Spleen (tissue), 11 donors: ENCODE data around the gene RPGRIP1L. TPM values are rescaled to one million over a fixed set of nuclear protein-coding genes. Genes with fewer than 3 reads are reported as not detected.

Source experiments
- DNase-seq: peaks from one replicate; pipeline ENCODE4 v3.0.0-alpha.2; 2020
- H3K27ac ChIP-seq, 8 donors: fragments of 200-600 bp; sonication (generic) in 7 of 8; 1 replicate in 4 of 8; 2 replicates in 4 of 8; pipeline versions ENCODE4 v1.5.0 to v1.8.0; 2016 to 2021; ENCODE audit warnings: inconsistent platforms in 4 of 8, mild to moderate bottlenecking in 4 of 8, moderate library complexity in 1 of 8
- H3K27me3 ChIP-seq, 7 donors: fragments of 200-600 bp; sonication (generic) in 6 of 7; replicated peaks in 1 of 7; 1 replicate in 4 of 7; 2 replicates in 3 of 7; pipeline versions ENCODE4 v1.5.0 to v1.8.0; 2016 to 2021; ENCODE audit warnings: inconsistent platforms in 3 of 7, mild to moderate bottlenecking in 1 of 7
- H3K36me3 ChIP-seq, 6 donors: fragments of 200-600 bp; sonication (generic) in 5 of 6; 1 replicate in 4 of 6; 2 replicates in 2 of 6; pipeline versions ENCODE4 v1.5.0 to v1.8.0; 2016 to 2021; ENCODE audit warnings: inconsistent platforms in 2 of 6
- H3K4me1 ChIP-seq, 6 donors: fragments of 200-600 bp; sonication (generic) in 5 of 6; 1 replicate in 3 of 6; 2 replicates in 3 of 6; pipeline versions ENCODE4 v1.5.0 to v1.8.0; 2016 to 2021; ENCODE audit warnings: inconsistent platforms in 3 of 6
- H3K4me3 ChIP-seq, 8 donors: fragments of 200-600 bp; sonication (generic) in 7 of 8; 1 replicate in 4 of 8; 2 replicates in 4 of 8; pipeline versions ENCODE4 v1.5.0 to v1.8.0; 2016 to 2021; ENCODE audit warnings: inconsistent platforms in 4 of 8, mild to moderate bottlenecking in 4 of 8, moderate library complexity in 2 of 8
- H3K9me3 ChIP-seq, 8 donors: fragments of 200-600 bp; sonication (generic) in 7 of 8; 1 replicate in 4 of 8; 2 replicates in 4 of 8; pipeline versions ENCODE4 v1.5.0 to v1.8.0; 2016 to 2021; ENCODE audit warnings: inconsistent platforms in 4 of 8
- POLR2A ChIP-seq, 3 donors: fragments of 450-650 bp; IDR thresholded peaks; one replicate each; pipeline ENCODE4 v1.5.1; 2017; ENCODE audit warnings: antibody characterized with exemption in 3 of 3, mild to moderate bottlenecking in 1 of 3
- POLR2AphosphoS5 ChIP-seq, 3 donors: sonication (generic); formaldehyde crosslinking; IDR thresholded peaks; one replicate each; pipeline ENCODE4 v1.5.1; 2017; ENCODE audit warnings: antibody characterized with exemption in 3 of 3
- WGBS, 5 donors: extraction: QIAGEN DNeasy Blood & Tissue Kit in 3 of 5; methylation state at CpG; one replicate each; pipeline versions ENCODE4 v1.1.5 to v1.1.7; 2013 to 2018; 5-methylcytosine and 5-hydroxymethylcytosine counted together
- intact Hi-C: fragments of 100-400 bp; cut with DNase I; formaldehyde crosslinking; loops from one replicate; pipeline ENCODE4 v1.15.0; 2023; ENCODE audit warnings: low total_unique reads
- polyA plus RNA-seq, 3 donors: library from polyadenylated mRNA; stranded (reverse); fragments of 200-250 nt; gene quantifications; one replicate each; pipeline ENCODE4 v1.2.1, GENCODE V29; 2013
- total RNA-seq, 7 donors: library from RNA; depleted of rRNA in 3 of 7; stranded (reverse); fragments of >200 nt in 3 of 7; fragmentation: NEBNext Ultra II Directional in 4 of 7; extraction: Animal tissue kit (Norgen Biotek cat#: 25700) in 4 of 7; gene quantifications; one replicate each; pipeline versions ENCODE4 v1.1.0 to v1.2.1, GENCODE V29; 2016 to 2021
- TF ChIP-seq, protein P1 (sequence below), 11 experiments: fragments of 200-600 bp in 7 of 11; fragments of 450-650 bp in 4 of 11; sonication (generic) in 4 of 11; IDR thresholded peaks in 8 of 11; conservative IDR thresholded peaks in 3 of 11; 1 replicate in 7 of 11; 2 replicates in 4 of 11; pipeline versions ENCODE4 v1.4.0 to v1.8.0; 2016 to 2021; ENCODE audit warnings: antibody characterized with exemption in 11 of 11, inconsistent platforms in 4 of 11, mild to moderate bottlenecking in 1 of 11
- donor health status: healthy with polysubstance abuse.
- donor health status: DM: no; HTN: no; CAD: no; lungs with moderate emphysema.
- donor health status: DM: no; HTN: no; CAD: no.
- donor health status: Bipolar disorder and iron deficiency.
- donor health status: healthy.
- donor health status: DM: no; HTN: no; CAD: no.
- donor health status: DM: yes; HTN: yes; CAD: no.

RPGRIP1L gene
- total and polyA plus RNA-seq, 10 donors, result 0.65 to 4.4 (median 2.4) TPM

GRCh38 chr16:53714205-53715022 lies 10.8 kb upstream of the RPGRIP1L start:
- WGBS, 5 donors, result 84 to 92% (median 90%) methylated on average over 7 of the region's 7 CpGs
- intact Hi-C loops, result no loop called here
- H3K27ac ChIP-seq, result no peak overlapping the region
- no peaks in the 10 kb centered on the region for H3K9me3 ChIP-seq
- H3K4me3 ChIP-seq, result no peak overlapping the region
- H3K4me1 ChIP-seq, result peaks cover 0 to 22% (median 6%) of the 10 kb centered on the region in 6 donors
- H3K36me3 ChIP-seq, result no peaks in the 10 kb centered on the region
- TF ChIP-seq POLR2AphosphoS5 (IDR thresholded peaks at IDR 0.05) (no peak), POLR2A (IDR thresholded peaks at IDR 0.05) (no peak)
- TF ChIP-seq, protein P1, sequence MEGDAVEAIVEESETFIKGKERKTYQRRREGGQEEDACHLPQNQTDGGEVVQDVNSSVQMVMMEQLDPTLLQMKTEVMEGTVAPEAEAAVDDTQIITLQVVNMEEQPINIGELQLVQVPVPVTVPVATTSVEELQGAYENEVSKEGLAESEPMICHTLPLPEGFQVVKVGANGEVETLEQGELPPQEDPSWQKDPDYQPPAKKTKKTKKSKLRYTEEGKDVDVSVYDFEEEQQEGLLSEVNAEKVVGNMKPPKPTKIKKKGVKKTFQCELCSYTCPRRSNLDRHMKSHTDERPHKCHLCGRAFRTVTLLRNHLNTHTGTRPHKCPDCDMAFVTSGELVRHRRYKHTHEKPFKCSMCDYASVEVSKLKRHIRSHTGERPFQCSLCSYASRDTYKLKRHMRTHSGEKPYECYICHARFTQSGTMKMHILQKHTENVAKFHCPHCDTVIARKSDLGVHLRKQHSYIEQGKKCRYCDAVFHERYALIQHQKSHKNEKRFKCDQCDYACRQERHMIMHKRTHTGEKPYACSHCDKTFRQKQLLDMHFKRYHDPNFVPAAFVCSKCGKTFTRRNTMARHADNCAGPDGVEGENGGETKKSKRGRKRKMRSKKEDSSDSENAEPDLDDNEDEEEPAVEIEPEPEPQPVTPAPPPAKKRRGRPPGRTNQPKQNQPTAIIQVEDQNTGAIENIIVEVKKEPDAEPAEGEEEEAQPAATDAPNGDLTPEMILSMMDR (IDR thresholded peaks at IDR 0.05 in 8 of 11, conservative IDR thresholded peaks at IDR 0.05 in 3 of 11), result no peak
- no peaks in the 10 kb centered on the region for H3K27me3 ChIP-seq
- DNase-seq, result no peak

- intact Hi-C loops, result no loop called here
- Histone ChIP-seq H3K9me3 (no peaks in the 10 kb centered on the region), H3K27ac (no peak overlapping the region), H3K36me3 (no peaks in the 10 kb centered on the region), H3K27me3 (no peaks in the 10 kb centered on the region), H3K4me1 (peaks cover 0 to 22% (median 6%) of the 10 kb centered on the region in 6 donors), H3K4me3 (no peak overlapping the region)
- WGBS, 5 donors, result 75 to 86% (median 82%) methylated on average over 3 of the region's 3 CpGs
- TF ChIP-seq, protein P1 (IDR thresholded peaks at IDR 0.05 in 8 of 11, conservative IDR thresholded peaks at IDR 0.05 in 3 of 11), result no peak
- TF ChIP-seq POLR2AphosphoS5 (IDR thresholded peaks at IDR 0.05) (no peak), POLR2A (IDR thresholded peaks at IDR 0.05) (no peak)
- no peak for DNase-seq
Measured at GRCh38 chr16:53713403-53714204, 9.9 kb upstream of the RPGRIP1L start.

GRCh38 chr16:53712065-53712464 lies 8.4 kb upstream of the RPGRIP1L start:
- Histone ChIP-seq H3K4me1 (peaks cover 0 to 29% (median 6%) of the 10 kb centered on the region in 6 donors), H3K9me3 (no peaks in the 10 kb centered on the region), H3K27ac (no peak overlapping the region), H3K27me3 (no peaks in the 10 kb centered on the region), H3K4me3 (no peak overlapping the region), H3K36me3 (no peaks in the 10 kb centered on the region)
- no peak for DNase-seq
- 91 to 94% (median 93%) methylated on average over 2 of the region's 2 CpGs for WGBS, 5 donors
- intact Hi-C loops, result no loop called here
- no peak for TF ChIP-seq POLR2A (IDR thresholded peaks at IDR 0.05)
- no peak for TF ChIP-seq POLR2AphosphoS5 (IDR thresholded peaks at IDR 0.05)
- TF ChIP-seq, protein P1 (IDR thresholded peaks at IDR 0.05 in 8 of 11, conservative IDR thresholded peaks at IDR 0.05 in 3 of 11), result no peak

DNA sequence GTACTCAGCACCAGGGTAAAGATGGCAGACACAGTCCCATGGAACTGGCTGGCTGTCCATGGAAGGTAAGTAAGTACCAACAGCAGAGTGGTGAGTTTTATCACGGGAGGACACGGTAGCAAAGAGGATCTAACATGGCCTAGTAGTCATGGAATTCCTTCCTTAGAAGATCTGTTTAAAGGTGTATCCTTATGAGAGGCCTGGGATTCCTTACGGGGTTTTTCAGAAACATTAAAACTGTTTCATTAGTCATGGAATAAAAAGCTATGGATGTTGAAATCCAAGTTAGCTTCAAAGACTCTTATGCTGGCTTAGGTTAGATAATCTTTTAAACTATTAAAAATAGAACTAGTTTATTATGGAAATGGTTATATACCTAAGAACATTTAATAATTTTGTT lies 7.7 kb upstream of the RPGRIP1L start:
- H3K27me3 ChIP-seq, result no peaks in the 10 kb centered on the region
- intact Hi-C loops, result no loop called here
- no peaks in the 10 kb centered on the region for H3K36me3 ChIP-seq
- no peak overlapping the region for H3K4me3 ChIP-seq
- DNase-seq, result no peak
- no peaks in the 10 kb centered on the region for H3K9me3 ChIP-seq
- WGBS, 5 donors, result 84 to 99% (median 94%) methylated on average over 3 of the region's 3 CpGs
- H3K4me1 ChIP-seq, result peaks cover 0 to 34% (median 6%) of the 10 kb centered on the region in 6 donors
- no peak overlapping the region for H3K27ac ChIP-seq
- TF ChIP-seq, protein P1 (IDR thresholded peaks at IDR 0.05 in 8 of 11, conservative IDR thresholded peaks at IDR 0.05 in 3 of 11), result no peak
- TF ChIP-seq POLR2AphosphoS5 (IDR thresholded peaks at IDR 0.05), result no peak
- TF ChIP-seq POLR2A (IDR thresholded peaks at IDR 0.05), result no peak
